ENCODE measurements around the gene POTEI.
"Not testable (repeated sequence)": the region's sequence is repeated elsewhere in the genome, so short reads cannot be mapped to it uniquely, and the experiment has no call there.

DNA sequence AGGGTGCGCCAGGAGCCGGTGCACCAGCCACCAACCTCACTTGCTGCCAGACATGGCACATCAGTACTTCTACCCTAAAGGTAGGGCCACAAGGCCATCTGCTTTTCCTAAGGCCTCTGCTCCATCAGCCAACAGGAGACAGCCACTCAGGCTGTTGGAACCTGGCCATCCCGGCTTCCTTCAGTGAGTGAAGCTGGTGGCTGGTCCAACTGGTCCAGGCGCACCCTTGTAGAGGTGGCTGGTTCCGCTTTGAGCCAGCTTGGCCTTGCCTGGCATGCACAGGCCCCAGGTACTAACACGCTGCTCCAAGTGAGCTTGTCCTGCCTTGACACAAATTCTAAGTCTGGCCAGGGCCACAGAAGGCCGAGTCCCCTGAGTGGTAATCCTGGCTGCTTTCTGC is 58.8 kb downstream of the POTEI start:
- TF ChIP-seq POLR2A (IDR thresholded peaks at IDR 0.05): not testable (repeated sequence)
- TF ChIP-seq, protein P1, sequence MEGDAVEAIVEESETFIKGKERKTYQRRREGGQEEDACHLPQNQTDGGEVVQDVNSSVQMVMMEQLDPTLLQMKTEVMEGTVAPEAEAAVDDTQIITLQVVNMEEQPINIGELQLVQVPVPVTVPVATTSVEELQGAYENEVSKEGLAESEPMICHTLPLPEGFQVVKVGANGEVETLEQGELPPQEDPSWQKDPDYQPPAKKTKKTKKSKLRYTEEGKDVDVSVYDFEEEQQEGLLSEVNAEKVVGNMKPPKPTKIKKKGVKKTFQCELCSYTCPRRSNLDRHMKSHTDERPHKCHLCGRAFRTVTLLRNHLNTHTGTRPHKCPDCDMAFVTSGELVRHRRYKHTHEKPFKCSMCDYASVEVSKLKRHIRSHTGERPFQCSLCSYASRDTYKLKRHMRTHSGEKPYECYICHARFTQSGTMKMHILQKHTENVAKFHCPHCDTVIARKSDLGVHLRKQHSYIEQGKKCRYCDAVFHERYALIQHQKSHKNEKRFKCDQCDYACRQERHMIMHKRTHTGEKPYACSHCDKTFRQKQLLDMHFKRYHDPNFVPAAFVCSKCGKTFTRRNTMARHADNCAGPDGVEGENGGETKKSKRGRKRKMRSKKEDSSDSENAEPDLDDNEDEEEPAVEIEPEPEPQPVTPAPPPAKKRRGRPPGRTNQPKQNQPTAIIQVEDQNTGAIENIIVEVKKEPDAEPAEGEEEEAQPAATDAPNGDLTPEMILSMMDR (IDR thresholded peaks at IDR 0.05): not testable (repeated sequence)

Measured in testis (tissue), 2 donors.